Epithelial cell of umbilical artery (primary cell): Measurements from ENCODE around the gene TIMM10. TPM values are rescaled to one million over a fixed set of nuclear protein-coding genes. Genes with fewer than 3 reads are reported as not detected.

ENCODE experiments used
- total RNA-seq: library from RNA; depleted of rRNA; stranded (reverse); fragments of >200 nt; gene quantifications from 2 replicates; pipeline ENCODE4 v1.2.3, GENCODE V29; 2014

The TIMM10 gene, protein sequence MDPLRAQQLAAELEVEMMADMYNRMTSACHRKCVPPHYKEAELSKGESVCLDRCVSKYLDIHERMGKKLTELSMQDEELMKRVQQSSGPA
- 65.0 and 81.3 TPM in 2 replicates for total RNA-seq

DNA sequence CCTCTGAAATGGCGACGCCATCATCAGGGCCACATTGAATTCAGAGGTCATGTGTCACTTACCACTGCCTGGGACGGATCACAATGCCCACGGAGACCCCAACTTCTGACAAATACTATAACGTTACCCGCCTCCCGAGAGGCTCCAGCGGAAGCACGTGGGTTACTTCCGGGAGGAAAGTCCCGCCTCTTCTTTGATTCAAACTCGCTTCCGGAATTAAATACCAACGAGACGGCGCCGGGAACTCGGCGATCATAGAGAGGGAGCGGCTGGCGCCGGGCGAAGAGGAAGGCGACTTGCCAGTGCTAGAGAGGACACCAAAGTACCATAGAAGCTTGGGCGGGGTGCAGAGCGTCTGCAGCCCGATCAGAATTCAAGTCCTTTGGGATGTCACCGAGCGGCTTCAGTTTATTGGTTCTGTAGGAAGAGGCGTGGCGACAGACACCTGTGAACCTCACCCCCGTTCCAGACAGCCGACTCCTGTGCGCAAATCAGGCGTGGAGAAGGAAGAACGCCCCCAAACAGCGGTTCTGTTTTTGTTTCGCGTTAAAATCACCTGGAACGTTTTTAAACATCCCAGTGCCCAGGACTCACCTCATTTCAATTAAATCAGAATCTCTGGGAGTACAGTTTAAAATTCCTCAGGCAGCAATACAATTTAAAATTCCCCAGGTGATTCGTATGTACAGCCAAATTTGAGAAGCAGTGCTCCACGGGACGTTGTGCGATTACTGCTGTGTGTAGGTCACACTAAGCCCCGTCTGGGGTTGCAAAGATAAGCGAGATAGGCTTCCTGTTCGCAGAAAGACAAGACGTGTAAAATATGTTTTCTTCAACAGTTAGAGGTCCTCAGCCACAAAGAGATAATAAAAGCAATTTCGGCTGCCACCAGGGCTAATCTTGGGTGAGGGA, at the start of gene TIMM10:
Gene TIMM10, minus strand, starts transcription at position 159 of the 912 bp plus-strand sequence. CDS start 565 bp downstream, outside the sequence.

DNA sequence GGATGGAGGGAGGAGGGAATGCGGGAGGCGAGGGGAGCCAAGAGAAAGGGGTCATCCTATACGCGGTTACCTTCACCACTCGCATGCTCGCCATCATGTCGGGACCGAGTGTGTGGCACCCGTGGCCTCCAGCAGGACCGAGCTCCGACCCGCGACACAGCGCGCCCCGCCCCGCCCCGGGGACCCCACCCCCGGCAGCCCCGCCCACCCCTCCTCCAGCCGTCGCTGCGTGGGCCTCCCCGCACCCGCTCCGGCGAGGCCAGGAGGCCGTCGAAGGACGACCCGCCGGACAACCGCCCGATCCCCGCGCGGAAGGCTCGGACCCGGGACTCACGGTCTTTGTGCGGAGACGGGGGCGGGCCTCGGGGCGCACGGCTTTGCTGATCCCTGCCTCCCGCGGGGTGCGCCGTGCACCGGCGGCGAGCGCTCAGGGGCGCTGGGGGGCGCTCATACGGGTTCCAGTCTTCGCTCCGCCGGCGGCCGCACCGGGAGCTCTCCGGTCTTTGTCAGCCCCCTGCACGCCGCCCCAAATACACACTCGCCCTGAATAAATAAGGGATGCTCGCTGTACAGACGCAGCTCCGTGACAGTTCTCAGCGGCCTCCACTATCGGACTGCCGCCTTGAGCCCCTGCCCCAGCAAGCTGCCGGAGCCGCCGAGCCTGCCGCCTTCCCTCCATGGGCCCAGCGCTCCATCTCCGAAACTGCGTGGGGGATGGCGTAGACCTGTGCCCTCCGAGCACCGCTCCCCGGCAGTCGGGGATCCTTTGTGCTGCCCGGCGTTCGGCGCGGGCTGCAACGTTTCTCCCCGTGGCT, 37.2 kb upstream of the TIMM10 start, which contains the start of gene UBE2L6:
Gene UBE2L6, minus strand, starts transcription at position 158 of the 815 bp plus-strand sequence. Its CDS starts 61 bp downstream, at position 97.

DNA sequence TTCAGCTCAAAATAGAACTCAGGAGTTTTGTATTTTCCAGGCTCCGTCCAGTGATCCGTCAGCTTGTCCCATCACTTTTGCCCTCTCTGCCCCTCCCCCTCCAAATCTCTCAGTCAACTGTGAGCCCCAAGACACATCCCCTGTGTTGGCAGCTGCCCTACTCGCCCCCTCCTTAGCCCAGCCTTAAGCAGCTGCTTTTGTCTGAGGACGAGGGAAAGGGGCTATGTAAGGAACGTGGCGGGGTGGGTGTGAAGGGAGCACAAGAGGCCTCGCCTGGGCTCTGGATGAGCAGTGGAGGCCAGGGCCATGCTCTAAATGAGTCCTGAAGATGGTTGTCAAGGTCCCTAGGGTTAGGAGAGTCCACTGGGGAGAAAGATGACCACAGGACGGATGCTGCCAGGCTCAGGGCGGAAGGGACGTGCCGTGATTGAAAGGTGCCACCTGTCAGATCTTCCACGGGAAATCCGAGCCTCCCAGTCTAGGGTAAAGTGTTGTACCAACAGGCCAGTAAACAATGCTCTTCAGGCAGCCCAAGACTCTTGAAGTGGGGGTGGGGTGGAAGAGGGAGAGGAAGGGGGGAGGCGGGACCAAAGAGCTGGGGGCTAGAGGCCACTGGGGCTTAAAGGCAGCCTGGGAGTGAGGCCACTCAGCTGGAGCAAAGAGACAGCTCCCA, 6.5 kb upstream of the TIMM10 start, which contains the start of gene SMTNL1:
Gene SMTNL1, plus strand, starts transcription at position 649 of the 673 bp plus-strand sequence. CDS start 5,048 bp downstream, outside the sequence.

DNA sequence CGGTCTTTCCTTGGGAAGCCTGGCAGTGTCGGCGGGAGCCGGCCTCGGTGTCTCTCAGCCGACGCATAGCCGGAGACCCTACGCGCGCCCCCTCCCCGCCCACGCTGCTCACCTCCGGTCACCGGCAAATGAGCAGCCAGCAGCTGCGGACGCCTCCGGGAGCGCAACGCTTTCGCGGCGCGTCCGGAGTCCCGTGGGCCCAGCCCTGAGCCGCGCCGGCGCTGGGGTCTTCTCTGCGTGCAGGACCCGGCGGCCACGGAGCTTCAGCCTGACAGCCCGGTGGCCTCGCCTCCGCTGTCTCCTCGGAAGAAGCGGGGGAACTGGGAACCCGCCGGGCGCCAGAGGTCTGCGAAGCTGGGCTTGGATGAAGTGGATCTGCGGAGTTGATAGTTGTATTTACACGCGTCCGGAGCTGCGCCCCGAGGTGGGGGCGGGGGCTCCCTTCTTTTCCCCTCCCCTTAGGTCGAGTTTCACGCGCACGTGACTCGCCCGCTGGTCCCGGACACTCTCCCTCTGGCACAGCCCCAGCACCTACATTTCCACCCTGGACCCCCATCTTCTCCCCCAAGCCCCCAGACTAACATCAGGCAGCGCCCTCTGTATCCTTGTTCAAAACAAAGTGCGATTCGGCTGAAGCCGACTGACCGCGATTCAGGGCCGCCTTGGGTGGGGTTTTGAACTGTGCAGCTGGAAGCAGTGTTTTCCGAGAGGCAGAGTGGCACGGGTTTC, 15.1 kb downstream of the TIMM10 start, which contains the start of gene SLC43A1:
Gene SLC43A1, minus strand, starts transcription at position 371 of the 729 bp plus-strand sequence. CDS start 1,591 bp downstream, outside the sequence.

Other genes with a start within 250 kb of the TIMM10 start
- gene TNKS1BP1, start 205.8 kb downstream of the TIMM10 start, total RNA-seq: 60.0 and 84.8 TPM in 2 replicates
- 83.5 and 83.6 TPM in 2 replicates for gene SSRP1, start 194.9 kb downstream of the TIMM10 start, total RNA-seq
- not detected in 2 replicates for gene P2RX3, start 192.4 kb downstream of the TIMM10 start, total RNA-seq
- not detected in 2 replicates for gene PRG3, start 149.6 kb downstream of the TIMM10 start, total RNA-seq
- 0.30 TPM in 1 of 2 replicates, not detected in the other for gene PRG2, start 140.1 kb downstream of the TIMM10 start, total RNA-seq
- 75.7 and 82.2 TPM in 2 replicates for gene SLC43A3, start 103.6 kb downstream of the TIMM10 start, total RNA-seq
- gene RTN4RL2, start 70.2 kb downstream of the TIMM10 start, total RNA-seq: under 0.01 and 0.15 TPM in 2 replicates
- gene SLC43A1, start 15.1 kb downstream of the TIMM10 start, total RNA-seq: 13.6 and 17.2 TPM in 2 replicates
- not detected in 2 replicates for gene SMTNL1, start 6.8 kb upstream of the TIMM10 start, total RNA-seq
- 17.9 and 76.9 TPM in 2 replicates for gene UBE2L6, start 36.9 kb upstream of the TIMM10 start, total RNA-seq
- under 0.01 and 0.46 TPM in 2 replicates for gene SERPING1, start 66.9 kb upstream of the TIMM10 start, total RNA-seq
- under 0.01 TPM in 1 of 2 replicates, not detected in the other for gene YPEL4, start 119.2 kb upstream of the TIMM10 start, total RNA-seq
- gene CLP1, start 127.0 kb upstream of the TIMM10 start, total RNA-seq: 28.3 and 31.5 TPM in 2 replicates
- 24.7 and 33.3 TPM in 2 replicates for gene ZDHHC5, start 137.4 kb upstream of the TIMM10 start, total RNA-seq
- gene MED19, start 181.5 kb upstream of the TIMM10 start, total RNA-seq: 19.5 and 19.8 TPM in 2 replicates
- 44.2 and 53.6 TPM in 2 replicates for gene TMX2, start 181.8 kb upstream of the TIMM10 start, total RNA-seq
- 106 and 115 TPM in 2 replicates for gene SELENOH, start 210.7 kb upstream of the TIMM10 start, total RNA-seq
- gene BTBD18, start 221.1 kb upstream of the TIMM10 start, total RNA-seq: not detected in 2 replicates
- gene CTNND1, start 231.0 kb upstream of the TIMM10 start, total RNA-seq: 172 and 178 TPM in 2 replicates